Measurements from ENCODE around the gene GLYATL1.

GLYATL1 gene

DNA sequence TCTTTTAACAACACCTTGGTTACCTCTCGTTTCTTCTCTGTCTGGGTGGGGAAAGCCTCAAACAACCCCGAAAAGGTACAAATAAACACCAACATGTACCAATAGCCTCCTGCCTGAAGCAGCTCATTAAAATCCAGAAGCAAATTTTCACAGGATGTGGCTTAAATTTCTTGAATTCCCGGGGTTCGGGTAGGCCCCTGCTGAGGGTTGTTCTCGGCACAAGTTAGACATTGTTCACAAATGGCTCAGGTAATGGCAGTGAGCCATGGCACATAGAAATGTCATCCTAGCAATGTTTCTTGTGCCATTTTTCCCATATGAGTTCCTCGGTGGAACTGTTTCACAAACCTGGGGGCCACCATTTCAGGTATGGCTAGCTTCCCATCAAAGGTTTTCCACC lies 19.7 kb upstream of the GLYATL1 start:
- no peak overlapping the region for H3K9ac ChIP-seq (ENCODE audit: low read depth, low read length)
- H3K36me3 ChIP-seq (ENCODE audit: insufficient read depth, low read length) = no peaks in the 10 kb centered on the region

GRCh38 chr11:58919980-58920379 lies 19.3 kb upstream of the GLYATL1 start:
- peaks cover 9% of the 10 kb centered on the region; the same call in 1 of the 2 replicates for H3K4me1 ChIP-seq (ENCODE audit: insufficient read depth, low read length)
- H3K36me3 ChIP-seq (ENCODE audit: insufficient read depth, low read length) = no peaks in the 10 kb centered on the region
- H3K9ac ChIP-seq (ENCODE audit: low read depth, low read length) = no peak overlapping the region
- H3K9me3 ChIP-seq (ENCODE audit: control insufficient read depth, insufficient read depth, low read length) = no peaks in the 10 kb centered on the region

More for the DNA sequence above, 19.7 kb upstream of the GLYATL1 start:
- Histone ChIP-seq H3K4me1 (ENCODE audit: insufficient read depth, low read length) (peaks cover 5% of the 10 kb centered on the region; the same call in 1 of the 2 replicates), H3K9me3 (ENCODE audit: control insufficient read depth, insufficient read depth, low read length) (no peaks in the 10 kb centered on the region)

DNA sequence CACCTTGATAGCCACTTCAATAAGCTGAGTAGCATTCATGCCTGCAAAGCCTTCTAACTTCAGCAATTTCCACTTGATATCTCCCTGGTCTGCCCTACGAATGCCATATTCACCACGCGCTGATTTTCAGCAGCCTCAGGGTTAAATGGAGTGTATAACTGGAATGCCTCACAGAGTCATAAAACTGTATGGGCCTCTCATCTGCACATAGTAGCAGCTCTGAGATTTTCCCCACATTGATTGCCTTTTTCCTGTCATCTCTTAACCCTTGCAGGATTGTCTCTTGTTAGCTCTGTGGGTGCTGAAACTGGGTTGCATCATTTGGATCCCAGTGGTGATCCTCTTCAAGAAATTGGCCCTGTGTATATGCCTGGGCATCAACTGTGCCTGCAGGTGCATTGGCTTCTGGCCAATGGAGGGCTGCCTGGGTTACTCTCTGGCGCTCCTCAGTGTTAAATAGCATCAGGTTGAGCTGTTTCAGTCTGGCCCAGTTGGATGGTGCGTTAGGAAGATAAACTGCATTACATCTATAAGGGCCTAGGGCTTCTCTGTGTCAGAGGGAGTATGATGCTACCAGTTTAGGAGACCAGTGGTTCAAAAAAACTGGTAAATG lies 17.4 kb upstream of the GLYATL1 start:
- H3K36me3 ChIP-seq (ENCODE audit: insufficient read depth, low read length) = no peaks in the 10 kb centered on the region
- H3K9ac ChIP-seq (ENCODE audit: low read depth, low read length) = no peak overlapping the region
- H3K4me1 ChIP-seq (ENCODE audit: insufficient read depth, low read length) = peaks cover 9% of the 10 kb centered on the region; the same call in 1 of the 2 replicates
- H3K9me3 ChIP-seq (ENCODE audit: control insufficient read depth, insufficient read depth, low read length) = no peaks in the 10 kb centered on the region

GRCh38 chr11:58922479-58922878 lies 16.8 kb upstream of the GLYATL1 start:
- no peaks in the 10 kb centered on the region for H3K36me3 ChIP-seq (ENCODE audit: insufficient read depth, low read length)
- no peaks in the 10 kb centered on the region for H3K9me3 ChIP-seq (ENCODE audit: control insufficient read depth, insufficient read depth, low read length)
- H3K4me1 ChIP-seq (ENCODE audit: insufficient read depth, low read length) = peaks cover 9% of the 10 kb centered on the region; the same call in 1 of the 2 replicates

GRCh38 chr11:58923300-58923788 lies 15.9 kb upstream of the GLYATL1 start:
- Histone ChIP-seq H3K9me3 (ENCODE audit: control insufficient read depth, insufficient read depth, low read length) (no peaks in the 10 kb centered on the region), H3K4me1 (ENCODE audit: insufficient read depth, low read length) (peaks cover 9% of the 10 kb centered on the region; the same call in 1 of the 2 replicates), H3K9ac (ENCODE audit: low read depth, low read length) (peak overlapping the region; percentile 33; the same call in 1 of the 2 replicates), H3K36me3 (ENCODE audit: insufficient read depth, low read length) (no peaks in the 10 kb centered on the region)

More at GRCh38 chr11:58922479-58922878, 16.8 kb upstream of the GLYATL1 start:
- H3K9ac ChIP-seq (ENCODE audit: low read depth, low read length) = no peak overlapping the region

DNA sequence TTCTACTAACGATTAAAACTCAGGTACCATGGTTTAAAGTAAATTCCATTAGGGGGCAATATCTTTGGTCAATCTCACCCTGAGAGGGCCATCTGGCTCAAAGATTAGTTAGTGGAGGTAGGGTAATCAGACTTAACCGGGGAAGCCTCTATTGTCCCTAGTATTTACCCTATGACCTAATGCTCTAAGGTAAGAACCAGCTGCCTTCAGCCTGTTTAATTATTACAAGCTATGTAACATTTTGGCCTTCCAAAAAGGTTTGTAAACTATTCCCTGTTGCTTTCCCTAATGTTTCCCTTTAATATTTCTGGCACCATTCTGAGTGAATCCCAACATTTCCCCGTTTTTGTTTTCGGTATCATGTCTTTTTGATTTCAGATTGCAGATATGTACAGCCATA lies 15.1 kb upstream of the GLYATL1 start:
- Histone ChIP-seq H3K36me3 (ENCODE audit: insufficient read depth, low read length) (no peaks in the 10 kb centered on the region), H3K9ac (ENCODE audit: low read depth, low read length) (no peak overlapping the region), H3K9me3 (ENCODE audit: control insufficient read depth, insufficient read depth, low read length) (no peaks in the 10 kb centered on the region), H3K4me1 (ENCODE audit: insufficient read depth, low read length) (peaks cover 15% of the 10 kb centered on the region; the same call in 1 of the 2 replicates)

GRCh38 chr11:58926251-58926650 lies 13.0 kb upstream of the GLYATL1 start:
- Histone ChIP-seq H3K9ac (ENCODE audit: low read depth, low read length) (no peak overlapping the region), H3K4me1 (ENCODE audit: insufficient read depth, low read length) (peaks cover 15% of the 10 kb centered on the region; the same call in 1 of the 2 replicates), H3K36me3 (ENCODE audit: insufficient read depth, low read length) (no peaks in the 10 kb centered on the region), H3K9me3 (ENCODE audit: control insufficient read depth, insufficient read depth, low read length) (no peaks in the 10 kb centered on the region)

- Histone ChIP-seq H3K36me3 (ENCODE audit: insufficient read depth, low read length) (no peaks in the 10 kb centered on the region), H3K9ac (ENCODE audit: low read depth, low read length) (no peak overlapping the region), H3K4me1 (ENCODE audit: insufficient read depth, low read length) (peaks cover 15% of the 10 kb centered on the region; the same call in 1 of the 2 replicates), H3K9me3 (ENCODE audit: control insufficient read depth, insufficient read depth, low read length) (no peaks in the 10 kb centered on the region)
Measured at GRCh38 chr11:58926695-58927094, 12.6 kb upstream of the GLYATL1 start.

- no peaks in the 10 kb centered on the region for H3K9me3 ChIP-seq (ENCODE audit: control insufficient read depth, insufficient read depth, low read length)
- peak overlapping the region; percentile 78 for H3K9ac ChIP-seq (ENCODE audit: low read depth, low read length)
- peaks cover 15% of the 10 kb centered on the region; the same call in 1 of the 2 replicates for H3K4me1 ChIP-seq (ENCODE audit: insufficient read depth, low read length)
- H3K36me3 ChIP-seq (ENCODE audit: insufficient read depth, low read length) = no peaks in the 10 kb centered on the region
Measured at GRCh38 chr11:58927393-58928106, 11.7 kb upstream of the GLYATL1 start.

DNA sequence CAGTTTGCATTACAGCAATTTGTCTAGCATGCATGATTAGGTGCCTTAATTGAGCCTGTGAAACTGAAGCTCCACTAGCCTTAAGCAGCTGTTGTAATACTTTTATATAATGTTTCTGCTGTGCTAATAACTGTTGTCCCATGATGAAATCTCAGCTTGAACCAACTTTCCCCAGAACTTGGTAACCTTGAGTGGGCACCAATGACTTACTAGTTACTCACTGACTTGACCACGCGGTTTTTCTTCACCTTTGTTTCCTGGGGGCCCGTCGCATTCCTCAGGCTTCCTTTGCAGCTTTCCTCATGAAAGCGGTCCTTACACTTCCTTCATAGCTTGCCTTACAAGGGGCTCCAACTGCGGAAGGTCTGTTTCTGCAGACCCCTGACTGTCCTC lies 11.2 kb upstream of the GLYATL1 start:
- Histone ChIP-seq H3K9ac (ENCODE audit: low read depth, low read length) (peak overlapping the region; percentile 78), H3K9me3 (ENCODE audit: control insufficient read depth, insufficient read depth, low read length) (no peaks in the 10 kb centered on the region), H3K4me1 (ENCODE audit: insufficient read depth, low read length) (peaks cover 15% of the 10 kb centered on the region; the same call in 1 of the 2 replicates), H3K36me3 (ENCODE audit: insufficient read depth, low read length) (no peaks in the 10 kb centered on the region)

GRCh38 chr11:58928691-58929090 lies 10.6 kb upstream of the GLYATL1 start:
- H3K4me1 ChIP-seq (ENCODE audit: insufficient read depth, low read length) = peaks cover 15% of the 10 kb centered on the region; the same call in 1 of the 2 replicates
- H3K9ac ChIP-seq (ENCODE audit: low read depth, low read length) = peak overlapping the region; percentile 78; the same call in 1 of the 2 replicates
- H3K9me3 ChIP-seq (ENCODE audit: control insufficient read depth, insufficient read depth, low read length) = no peaks in the 10 kb centered on the region
- H3K36me3 ChIP-seq (ENCODE audit: insufficient read depth, low read length) = no peaks in the 10 kb centered on the region

GRCh38 chr11:58930926-58931325 lies 8.4 kb upstream of the GLYATL1 start:
- H3K9ac ChIP-seq (ENCODE audit: low read depth, low read length) = no peak overlapping the region
- no peaks in the 10 kb centered on the region for H3K36me3 ChIP-seq (ENCODE audit: insufficient read depth, low read length)
- H3K4me1 ChIP-seq (ENCODE audit: insufficient read depth, low read length) = peaks cover 7% of the 10 kb centered on the region; the same call in 1 of the 2 replicates
- no peaks in the 10 kb centered on the region for H3K9me3 ChIP-seq (ENCODE audit: control insufficient read depth, insufficient read depth, low read length)

DNA sequence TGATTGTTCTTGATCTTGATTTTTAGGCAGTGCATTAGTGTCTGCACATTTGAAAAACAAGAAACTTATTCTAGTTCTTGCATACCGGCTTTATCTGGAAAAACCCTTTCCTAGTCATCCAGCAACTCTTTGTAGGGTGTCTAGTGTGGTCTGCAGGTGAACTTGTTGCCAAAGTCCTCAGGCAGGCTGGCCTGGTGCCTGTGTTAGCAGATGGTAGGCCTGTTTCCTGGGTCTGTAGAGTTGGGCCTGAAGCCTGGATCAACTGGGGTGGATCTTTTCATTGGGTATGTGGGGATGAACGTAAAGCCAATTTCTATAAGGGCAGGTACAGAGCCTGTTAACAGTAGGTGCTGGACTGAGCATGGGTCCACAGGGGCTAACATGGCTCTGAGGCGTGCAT lies 5.6 kb upstream of the GLYATL1 start:
- Histone ChIP-seq H3K9me3 (ENCODE audit: control insufficient read depth, insufficient read depth, low read length) (no peaks in the 10 kb centered on the region), H3K36me3 (ENCODE audit: insufficient read depth, low read length) (no peaks in the 10 kb centered on the region), H3K4me1 (ENCODE audit: insufficient read depth, low read length) (peaks cover 3% of the 10 kb centered on the region; the same call in 1 of the 2 replicates), H3K9ac (ENCODE audit: low read depth, low read length) (no peak overlapping the region)

- no peaks in the 10 kb centered on the region for H3K4me1 ChIP-seq (ENCODE audit: insufficient read depth, low read length)
- H3K9ac ChIP-seq (ENCODE audit: low read depth, low read length) = no peak overlapping the region
- H3K9me3 ChIP-seq (ENCODE audit: control insufficient read depth, insufficient read depth, low read length) = no peaks in the 10 kb centered on the region
- no peaks in the 10 kb centered on the region for H3K36me3 ChIP-seq (ENCODE audit: insufficient read depth, low read length)
Measured at GRCh38 chr11:58934945-58935513, 4.3 kb upstream of the GLYATL1 start.
